ENCODE measurements around the gene PRMT1. TPM values are rescaled to one million over a fixed set of nuclear protein-coding genes. Genes with fewer than 3 reads are reported as not detected.

The PRMT1 gene
- total RNA-seq, 2 donors from 2014 or later, result 45.4 to 71.2 TPM

GRCh38 chr19:49679771-49680413, 2.8 kb downstream of the PRMT1 start:
- no peak overlapping the region for H3K4me3 ChIP-seq
- H3K36me3 ChIP-seq (replicated peaks in 1 of 2; ENCODE audit: insufficient read depth in 1 of 2, low read depth in 2 of 2), result peaks cover 6 to 16% of the 10 kb centered on the region in 2 donors
- H3K9me3 ChIP-seq, result no peaks in the 10 kb centered on the region
- TF ChIP-seq POLR2A (IDR thresholded peaks at IDR 0.05) (no peak), CTCF (IDR thresholded peaks at IDR 0.05) (no peak)
- H3K27me3 ChIP-seq, result no peaks in the 10 kb centered on the region
- intact Hi-C loops (cut with DNase I), result no loop called here
- no peak for ATAC-seq
- H3K27ac ChIP-seq, result peak overlapping the region in 3 of 4 donors; percentile 49 to 73 (median 52)
- peaks cover 47% of the 10 kb centered on the region for H3K4me1 ChIP-seq
- 55 to 57% methylated on average over 9 to 10 of the region's 10 CpGs for WGBS, 2 donors
- DNase-seq, result no peak

- ATAC-seq (no peak), DNase-seq (peak; percentile 89 to 93 (median 92))
- WGBS, 2 donors, result 28 to 43% methylated on average over 15 to 40 of the region's 40 CpGs
- Histone ChIP-seq H3K4me1 (peaks cover 44% of the 10 kb centered on the region), H3K36me3 (replicated peaks in 1 of 2; ENCODE audit: insufficient read depth in 1 of 2, low read depth in 2 of 2) (peaks cover 6 to 19% of the 10 kb centered on the region in 2 donors), H3K9me3 (no peaks in the 10 kb centered on the region), H3K27ac (peak overlapping the region in 3 of 4 donors; percentile 49 to 73 (median 52)), H3K4me3 (no peak overlapping the region), H3K27me3 (no peaks in the 10 kb centered on the region)
- intact Hi-C loops (cut with DNase I), result no loop called here
- TF ChIP-seq POLR2A (IDR thresholded peaks at IDR 0.05) (no peak), CTCF (IDR thresholded peaks at IDR 0.05) (peak; percentile 97 to 100 (median 99))
These were observed 3.6 kb downstream of the PRMT1 start for GRCh38 chr19:49680421-49681351.

- H3K27me3 ChIP-seq, result no peaks in the 10 kb centered on the region
- TF ChIP-seq POLR2A (IDR thresholded peaks at IDR 0.05) (no peak), CTCF (IDR thresholded peaks at IDR 0.05) (no peak)
- intact Hi-C loops (cut with DNase I), result no loop called here
- peaks cover 37% of the 10 kb centered on the region for H3K4me1 ChIP-seq
- no peak overlapping the region for H3K4me3 ChIP-seq
- H3K36me3 ChIP-seq (replicated peaks in 1 of 2; ENCODE audit: insufficient read depth in 1 of 2, low read depth in 2 of 2), result peaks cover 6 to 21% of the 10 kb centered on the region in 2 donors
- 77 to 79% methylated on average over 19 of the region's 19 CpGs for WGBS, 2 donors
- DNase-seq (no peak), ATAC-seq (no peak)
- no peak overlapping the region for H3K27ac ChIP-seq
- H3K9me3 ChIP-seq, result no peaks in the 10 kb centered on the region
These were observed 4.8 kb downstream of the PRMT1 start for GRCh38 chr19:49681830-49682229.

- WGBS, 2 donors, result 89 to 95% methylated on average over 8 of the region's 8 CpGs
- no peak for TF ChIP-seq POLR2A (IDR thresholded peaks at IDR 0.05)
- no peak for TF ChIP-seq CTCF (IDR thresholded peaks at IDR 0.05)
- ATAC-seq (no peak), DNase-seq (peak in 1 of 4 donors; percentile 1)
- Histone ChIP-seq H3K4me3 (no peak overlapping the region), H3K4me1 (peaks cover 37% of the 10 kb centered on the region), H3K27ac (no peak overlapping the region), H3K36me3 (replicated peaks in 1 of 2; ENCODE audit: insufficient read depth in 1 of 2, low read depth in 2 of 2) (peaks cover 6 to 21% of the 10 kb centered on the region in 2 donors), H3K9me3 (no peaks in the 10 kb centered on the region), H3K27me3 (no peaks in the 10 kb centered on the region)
- intact Hi-C loops (cut with DNase I), result no loop called here
These were observed 5.2 kb downstream of the PRMT1 start for GRCh38 chr19:49682274-49682673.
